A549 (cell line): ENCODE results near the gene RPH3AL. TPM values are rescaled to one million over a fixed set of nuclear protein-coding genes. Genes with fewer than 3 reads are reported as not detected.
A peak's percentile ranks its signal among the peaks of the same experiment; 100 is the strongest.

Experiments used
- ATAC-seq, 2 experiments: fragments of 200-7000 bp in 1 of 2; fragments of >200 bp in 1 of 2; cut with Nextera tagmentation in 1 of 2; cut with Tn5 transposase in 1 of 2; 3 replicates each; pipeline versions ENCODE4 v1.8.0 to v1.9.1; 2018 to 2020; ENCODE audit warnings: mild to moderate bottlenecking in 1 of 2, moderate library complexity in 1 of 2
- CTCF ChIA-PET: fragments of 300-600 bp; sonication (Branson Sonifier 250); formaldehyde crosslinking; extraction: SDS; loops from one replicate; lab custom pipeline; 2021; ENCODE audit warnings: antibody characterized with exemption, inconsistent platforms; lab: Yijun Ruan, JAX
- POLR2A ChIA-PET: fragments of 350-600 bp; formaldehyde crosslinking; extraction: SDS; loops from one replicate; lab custom pipeline; 2021; ENCODE audit warnings: antibody characterized with exemption, inconsistent platforms; lab: Yijun Ruan, JAX
- DNase-seq, 2 experiments: peaks; one replicate each; pipeline versions ENCODE4 v3.0.0 to v3.0.0-alpha.2; 2011 to 2016; ENCODE audit warnings: low read depth in 1 of 2, low spot score in 1 of 2
- FAIRE-seq: peaks from 2 replicates; lab custom pipeline; 2011; peaks lifted over from hg19 to GRCh38; lab: Jason Lieb, UNC
- H3K27ac ChIP-seq, 2 experiments: fragments of >200 bp; sonication (Bioruptor Twin); formaldehyde crosslinking; 3 replicates each; pipeline ENCODE4 v1.5.1; 2016 to 2017
- H3K4me1 ChIP-seq: fragments of >200 bp; sonication (Bioruptor Twin); formaldehyde crosslinking; 3 replicates; pipeline ENCODE4 v1.6.1; 2016
- H3K4me2 ChIP-seq: fragments of >200 bp; sonication (Bioruptor Twin); formaldehyde crosslinking; 3 replicates; pipeline ENCODE4 v1.6.1; 2016
- H3K4me3 ChIP-seq: fragments of >200 bp; sonication (Bioruptor Twin); formaldehyde crosslinking; 3 replicates; pipeline ENCODE4 v1.5.1; 2016
- H3K9me3 ChIP-seq: fragments of >200 bp; sonication (Bioruptor Twin); formaldehyde crosslinking; 3 replicates; pipeline ENCODE4 v1.6.1; 2016
- BHLHE40 ChIP-seq: IDR thresholded peaks from 2 replicates; pipeline ENCODE4 v1.6.1; 2012; ENCODE audit warnings: low read depth, low read length, inconsistent platforms
- CBX2 ChIP-seq: fragments of 200-600 bp; sonication (generic); IDR thresholded peaks from 2 replicates; pipeline ENCODE4 v1.6.1; 2016; ENCODE audit warnings: low read depth, mild to moderate bottlenecking, borderline replicate concordance
- CEBPB ChIP-seq, 2 experiments: fragments of >200 bp in 1 of 2; sonication (Bioruptor Twin) in 1 of 2; formaldehyde crosslinking in 1 of 2; IDR thresholded peaks; 2 replicates each; pipeline ENCODE4 v1.6.1; 2012 to 2016
- CHD4 ChIP-seq: fragments of 200-600 bp; sonication (generic); IDR thresholded peaks from 2 replicates; pipeline ENCODE4 v1.6.1; 2016; ENCODE audit warnings: antibody characterized with exemption, mild to moderate bottlenecking, borderline replicate concordance
- CTCF ChIP-seq: fragments of >200 bp; sonication (Bioruptor Twin); formaldehyde crosslinking; IDR thresholded peaks from 3 replicates; pipeline ENCODE4 v1.5.1; 2016
- EHF ChIP-seq: fragments of 250-450 bp; sonication (Bioruptor Pico); IDR thresholded peaks from 2 replicates; pipeline ENCODE4 v1.5.0; 2020; ENCODE audit warnings: mild to moderate bottlenecking
- ELK1 ChIP-seq: fragments of 150-350 bp; IDR thresholded peaks from 2 replicates; pipeline ENCODE4 v1.6.1; 2014; ENCODE audit warnings: low read depth, mild to moderate bottlenecking, low read length
- ESRRA ChIP-seq: fragments of 150-350 bp; IDR thresholded peaks from 2 replicates; pipeline ENCODE4 v1.6.1; 2014; ENCODE audit warnings: mild to moderate bottlenecking, low read length, borderline replicate concordance
- FOXS1 ChIP-seq: fragments of 250-450 bp; sonication (Bioruptor Pico); IDR thresholded peaks from 2 replicates; pipeline ENCODE4 v1.5.0; 2020; ENCODE audit warnings: mild to moderate bottlenecking, moderate library complexity
- GATA3 ChIP-seq: IDR thresholded peaks from 2 replicates; pipeline ENCODE4 v1.6.1; 2012; ENCODE audit warnings: borderline replicate concordance
- HOXA7 ChIP-seq: fragments of 250-450 bp; sonication (Bioruptor Pico); IDR thresholded peaks from 2 replicates; pipeline ENCODE4 v1.5.0; 2020; ENCODE audit warnings: mild to moderate bottlenecking, moderate library complexity
- HOXB5 ChIP-seq: fragments of 250-450 bp; sonication (Bioruptor Pico); IDR thresholded peaks from 2 replicates; pipeline ENCODE4 v1.5.0; 2020; ENCODE audit warnings: mild to moderate bottlenecking, moderate library complexity
- JUN ChIP-seq, 2 experiments: fragments of >200 bp; sonication (Bioruptor Twin); formaldehyde crosslinking; IDR thresholded peaks; 2 replicates in 1 of 2; 3 replicates in 1 of 2; pipeline ENCODE4 v1.6.1; 2016 to 2017
- KDM1A ChIP-seq: fragments of 200-600 bp; sonication (generic); IDR thresholded peaks from 2 replicates; pipeline ENCODE4 v1.6.1; 2016; ENCODE audit warnings: low read depth, mild to moderate bottlenecking
- MAFK ChIP-seq: fragments of 450-650 bp; IDR thresholded peaks from 2 replicates; pipeline ENCODE4 v1.6.1; 2014; ENCODE audit not compliant: partially characterized antibody
- MAX ChIP-seq: IDR thresholded peaks from 2 replicates; pipeline ENCODE4 v1.6.1; 2012
- NFE2L2 ChIP-seq: fragments of 150-350 bp; conservative IDR thresholded peaks from 2 replicates; pipeline ENCODE4 v1.6.1; 2014; ENCODE audit warnings: low read length
- NPAS2 ChIP-seq: fragments of 250-450 bp; sonication (Bioruptor Pico); IDR thresholded peaks from 2 replicates; pipeline ENCODE4 v1.8.0; 2022; ENCODE audit warnings: mild to moderate bottlenecking, moderate library complexity, borderline replicate concordance
- PHF8 ChIP-seq: fragments of 200-600 bp; sonication (generic); IDR thresholded peaks from 2 replicates; pipeline ENCODE4 v1.6.1; 2016; ENCODE audit warnings: low read depth, mild to moderate bottlenecking, antibody characterized with exemption, moderate library complexity, borderline replicate concordance
- RAD21 ChIP-seq, 2 experiments: fragments of >200 bp in 1 of 2; sonication (Bioruptor Twin) in 1 of 2; formaldehyde crosslinking in 1 of 2; IDR thresholded peaks in 1 of 2; conservative IDR thresholded peaks in 1 of 2; 2 replicates in 1 of 2; 3 replicates in 1 of 2; pipeline ENCODE4 v1.6.1; 2012 to 2018; ENCODE audit warnings: inconsistent platforms in 1 of 2
- RFX5 ChIP-seq: fragments of 450-650 bp; IDR thresholded peaks from 2 replicates; pipeline ENCODE4 v1.7.1; 2014; ENCODE audit warnings: antibody characterized with exemption, mild to moderate bottlenecking, moderate library complexity
- RNF2 ChIP-seq: fragments of 200-600 bp; sonication (generic); IDR thresholded peaks from 2 replicates; pipeline ENCODE4 v1.6.1; 2016; ENCODE audit warnings: low read depth, mild to moderate bottlenecking, antibody characterized with exemption, moderate library complexity, borderline replicate concordance
- SMC3 ChIP-seq: fragments of >200 bp; sonication (Bioruptor Twin); formaldehyde crosslinking; IDR thresholded peaks from 3 replicates; pipeline ENCODE4 v1.6.1; 2018; ENCODE audit warnings: inconsistent platforms
- TP53 ChIP-seq: fragments of 250-450 bp; sonication (Bioruptor Pico); IDR thresholded peaks from 2 replicates; pipeline ENCODE4 v1.5.0; 2021; ENCODE audit warnings: mild to moderate bottlenecking, moderate library complexity
- USF2 ChIP-seq: fragments of 450-650 bp; IDR thresholded peaks from 2 replicates; pipeline ENCODE4 v1.6.1; 2014; ENCODE audit warnings: antibody characterized with exemption
- ZFP36 ChIP-seq: fragments of 450-650 bp; IDR thresholded peaks from 2 replicates; pipeline ENCODE4 v1.6.1; 2014; ENCODE audit warnings: borderline replicate concordance; ENCODE audit not compliant: partially characterized antibody
- WGBS: methylation state at CpG from one replicate; pipeline ENCODE4 v1.1.6; 2017; ENCODE audit errors: missing lambda C conversion rate; 5-methylcytosine and 5-hydroxymethylcytosine counted together
- polyA plus RNA-seq, 4 experiments: library from polyadenylated mRNA; depleted of rRNA in 3 of 4; stranded (reverse); fragments of >200 nt; fragmentation: RNase III in 1 of 4; extraction: RNeasy Plus Mini Kit Qiagen cat#74134 plus additional on column Dnase treatment in 1 of 4; gene quantifications; 2 replicates in 3 of 4; 3 replicates in 1 of 4; pipeline ENCODE4 v1.2.3, GENCODE V29; 2011 to 2017

Gene RPH3AL
- polyA plus RNA-seq, 2 of the 4 experiments (the other 2 are of a cell fraction) = 23.3 to 31.1 TPM

- H3K4me1 ChIP-seq = no peaks in the 10 kb centered on the region
- 83% methylated on average over 2 of the region's 2 CpGs for WGBS
- CTCF ChIA-PET = interaction anchor here (0.9 to 2.1 kb wide), 3 partner anchors 10 to 305 kb away, joined by 3 to 9 read pairs (median 3); no protein-coding TSS in a partner anchor
- H3K9me3 ChIP-seq = no peaks in the 10 kb centered on the region
- ATAC-seq (no peak), FAIRE-seq (no peak), DNase-seq (no peak)
- no peak overlapping the region for H3K27ac ChIP-seq
- no peak for TF ChIP-seq CHD4
- no peak for TF ChIP-seq ELK1
- no peak for TF ChIP-seq CBX2
- no peak for TF ChIP-seq CEBPB (IDR thresholded peaks at IDR 0.05)
- no peak for TF ChIP-seq CTCF
- no peak for TF ChIP-seq NPAS2 (CRISPR knock-in tag)
- TF ChIP-seq SMC3 = no peak
- TF ChIP-seq KDM1A = no peak
- no peak for TF ChIP-seq ESRRA
- TF ChIP-seq FOXS1 (CRISPR knock-in tag) = no peak
- H3K4me3 ChIP-seq = no peak overlapping the region
- H3K4me2 ChIP-seq = no peak overlapping the region
- POLR2A ChIA-PET = no interaction called here
These were observed 43.4 kb upstream of the RPH3AL start for GRCh38 chr17:395974-396373.

GRCh38 chr17:395179-395578 is 42.6 kb upstream of the RPH3AL start:
- no peak overlapping the region for H3K4me2 ChIP-seq
- 87% methylated on average over 9 of the region's 9 CpGs for WGBS
- ATAC-seq (no peak), DNase-seq (no peak), FAIRE-seq (no peak)
- H3K9me3 ChIP-seq = no peaks in the 10 kb centered on the region
- no peak overlapping the region for H3K4me3 ChIP-seq
- no peak for TF ChIP-seq RNF2
- no peak for TF ChIP-seq HOXA7 (CRISPR knock-in tag)
- TF ChIP-seq KDM1A = no peak
- no peak for TF ChIP-seq HOXB5
- TF ChIP-seq, all 56 proteins: peak for 0
- Histone ChIP-seq H3K27ac (no peak overlapping the region), H3K4me1 (no peaks in the 10 kb centered on the region)
- CTCF ChIA-PET = interaction anchor here (0.9 to 2.1 kb wide), 4 partner anchors 8 to 305 kb away, joined by 3 to 9 read pairs (median 3); no protein-coding TSS in a partner anchor
- POLR2A ChIA-PET = no interaction called here

- CTCF ChIA-PET = interaction anchor here (0.9 to 2.1 kb wide), 4 partner anchors 8 to 306 kb away, joined by 3 to 9 read pairs (median 3); no protein-coding TSS in a partner anchor
- peak in 1 of 2 experiments; percentile 33; a peak in 2 of 6 replicates for ATAC-seq
- no peak for FAIRE-seq
- Histone ChIP-seq H3K4me1 (no peaks in the 10 kb centered on the region), H3K4me3 (no peak overlapping the region), H3K27ac (no peak overlapping the region), H3K4me2 (no peak overlapping the region), H3K9me3 (no peaks in the 10 kb centered on the region)
- POLR2A ChIA-PET = no interaction called here
- TF ChIP-seq JUN (IDR thresholded peaks at IDR 0.05) (no peak), RAD21 (conservative IDR thresholded peaks at IDR 0.05 in 1 of 2, IDR thresholded peaks at IDR 0.05 in 1 of 2) (no peak), RNF2 (no peak), MAX (no peak), RFX5 (no peak), MAFK (no peak), PHF8 (no peak), TP53 (no peak), BHLHE40 (no peak), GATA3 (no peak), USF2 (no peak), ZFP36 (no peak), EHF (CRISPR knock-in tag) (no peak), NFE2L2 (no peak)
- 88% methylated on average over 9 of the region's 9 CpGs for WGBS
- DNase-seq = no peak
These were observed 42.1 kb upstream of the RPH3AL start for GRCh38 chr17:394718-395095.
